Naive thymus-derived CD4-positive, alpha-beta T cell (primary cell): ENCODE measurements around the gene KRTCAP2. TPM values are rescaled to one million over a fixed set of nuclear protein-coding genes. Genes with fewer than 3 reads are reported as not detected.
A peak's percentile ranks its signal among the peaks of the same experiment; 100 is the strongest.

Experiments used
- ATAC-seq: fragments of 150-1000 bp; cut with Tn5 transposase; 2 replicates; pipeline ENCODE4 v1.10.0; 2021; ENCODE audit warnings: mild to moderate bottlenecking, moderate library complexity
- CTCF ChIA-PET: fragments of 350-600 bp; sonication (Branson Sonifier 250); formaldehyde crosslinking; loops from one replicate; lab custom pipeline; 2021; ENCODE audit warnings: antibody characterized with exemption; lab: Charles Lee
- POLR2A ChIA-PET: fragments of 350-600 bp; sonication (Branson Sonifier 250); formaldehyde crosslinking; loops from one replicate; lab custom pipeline; 2021; ENCODE audit warnings: antibody characterized with exemption, inconsistent platforms; lab: Charles Lee
- DNase-seq, 9 donors: peaks; one replicate each; pipeline versions ENCODE4 v3.0.0 to v3.0.0-alpha.2; 2020 to 2022; ENCODE audit warnings: mixed read lengths in 1 of 9
- H3K27ac ChIP-seq: one replicate; pipeline ENCODE4 v1.7.0; 2013; ENCODE audit warnings: mild to moderate bottlenecking, low read depth, low read length, moderate library complexity
- H3K27me3 ChIP-seq, 2 donors: one replicate each; pipeline ENCODE4 v1.7.0; 2013; ENCODE audit warnings: low read length in 2 of 2, mild to moderate bottlenecking in 2 of 2, moderate library complexity in 2 of 2; ENCODE audit not compliant: control insufficient read depth in 2 of 2, insufficient read depth in 2 of 2
- H3K36me3 ChIP-seq, 3 experiments: 1 replicate in 2 of 3; 2 replicates in 1 of 3; pipeline ENCODE4 v1.7.0; 2013; ENCODE audit warnings: low read length in 3 of 3, mild to moderate bottlenecking in 3 of 3, moderate library complexity in 1 of 3; ENCODE audit not compliant: insufficient read depth in 3 of 3, control insufficient read depth in 2 of 3
- H3K4me1 ChIP-seq, 2 donors: one replicate each; pipeline ENCODE4 v1.7.0; 2013; ENCODE audit warnings: low read length in 2 of 2, mild to moderate bottlenecking in 2 of 2, moderate library complexity in 1 of 2; ENCODE audit not compliant: control insufficient read depth in 2 of 2, insufficient read depth in 2 of 2
- H3K4me3 ChIP-seq: 2 replicates; pipeline ENCODE4 v1.7.0; 2013; ENCODE audit warnings: mild to moderate bottlenecking, low read length
- H3K9me3 ChIP-seq, 3 experiments: 1 replicate in 2 of 3; 2 replicates in 1 of 3; pipeline ENCODE4 v1.7.0; 2013; ENCODE audit warnings: low read length in 3 of 3; ENCODE audit not compliant: control insufficient read depth in 2 of 3
- H3K27ac Mint-ChIP-seq, 9 donors: one replicate each; pipeline ENCODE4 v1.8.0; 2020 to 2022; ENCODE audit warnings: mixed read lengths in 9 of 9, mild to moderate bottlenecking in 8 of 9, moderate library complexity in 5 of 9, inconsistent platforms in 2 of 9
- H3K27me3 Mint-ChIP-seq, 5 donors: one replicate each; pipeline ENCODE4 v1.8.0; 2021 to 2022; ENCODE audit warnings: mixed read lengths in 5 of 5, mild to moderate bottlenecking in 1 of 5
- H3K36me3 Mint-ChIP-seq, 5 donors: one replicate each; pipeline ENCODE4 v1.8.0; 2020 to 2022; ENCODE audit warnings: mixed read lengths in 5 of 5, mild to moderate bottlenecking in 3 of 5, inconsistent platforms in 1 of 5
- H3K4me1 Mint-ChIP-seq, 7 donors: one replicate each; pipeline ENCODE4 v1.8.0; 2020 to 2022; ENCODE audit warnings: mixed read lengths in 7 of 7, mild to moderate bottlenecking in 3 of 7, inconsistent platforms in 1 of 7
- H3K4me3 Mint-ChIP-seq, 10 donors: one replicate each; pipeline ENCODE4 v1.8.0; 2020 to 2022; ENCODE audit warnings: mild to moderate bottlenecking in 10 of 10, mixed read lengths in 10 of 10, moderate library complexity in 6 of 10, inconsistent platforms in 2 of 10
- H3K9me3 Mint-ChIP-seq, 11 donors: one replicate each; pipeline ENCODE4 v1.8.0; 2020 to 2022; ENCODE audit warnings: mixed read lengths in 11 of 11, mild to moderate bottlenecking in 4 of 11, inconsistent platforms in 1 of 11, moderate library complexity in 1 of 11
- intact Hi-C, 2 donors: fragments of 100-400 bp; cut with micrococcal nuclease; formaldehyde crosslinking; loops; one replicate each; pipeline ENCODE4 v1.15.1; 2023
- polyA plus RNA-seq, 2 donors: library from polyadenylated mRNA; unstranded; fragments of 300-500 nt; fragmentation: Illumina TruSeq; gene quantifications; one replicate each; pipeline ENCODE4 v1.2.3, GENCODE V29; 2021
- total RNA-seq, 6 experiments: library from RNA in 5 of 6; stranded (reverse) in 5 of 6; gene quantifications; 1 replicate in 5 of 6; 2 replicates in 1 of 6; pipeline ENCODE4 v1.2.3 and lab custom pipeline; 2021 to 2026

The KRTCAP2 gene
- total and polyA plus RNA-seq, 7 experiments from 2014 or later = 97.4 to 469 (median 159) TPM

DNA sequence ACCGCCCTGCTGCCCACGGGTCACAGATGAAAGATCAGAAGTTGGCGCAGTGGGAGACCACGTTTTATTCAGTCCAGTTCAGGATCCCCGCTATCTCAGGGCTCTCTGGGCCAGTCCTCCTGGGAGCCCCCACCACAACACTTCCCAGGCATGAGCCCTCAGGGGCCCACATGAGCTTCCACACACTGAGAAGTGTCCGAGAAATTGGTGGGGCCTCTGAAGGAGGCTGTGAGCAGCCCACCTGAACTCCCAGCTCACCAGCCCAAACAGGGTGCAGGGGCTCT lies 12.6 kb upstream of the KRTCAP2 start:
- Mint-ChIP-seq H3K4me1 (peaks cover 0 to 13% (median 7%) of the 10 kb centered on the region in 7 donors), H3K27ac (peak overlapping the region in 1 of 9 donors; percentile 43), H3K9me3 (peaks cover 0 to 3% (median 0%) of the 10 kb centered on the region in 11 donors), H3K4me3 (no peak overlapping the region), H3K36me3 (peaks cover 0 to 10% (median 0%) of the 10 kb centered on the region in 5 donors), H3K27me3 (no peaks in the 10 kb centered on the region)
- Histone ChIP-seq H3K4me1 (no peaks in the 10 kb centered on the region), H3K27me3 (no peaks in the 10 kb centered on the region), H3K27ac (no peak overlapping the region), H3K4me3 (no peak overlapping the region), H3K36me3 (no peaks in the 10 kb centered on the region), H3K9me3 (no peaks in the 10 kb centered on the region)
- POLR2A ChIA-PET = interaction anchor here (0.6 to 0.8 kb wide), 2 partner anchors 38 to 57 kb away, joined by 3 read pairs; no protein-coding TSS in a partner anchor
- no peak for ATAC-seq
- intact Hi-C loops = no loop called here
- no peak for DNase-seq
- CTCF ChIA-PET = interaction anchor here (1.0 kb wide), 1 partner anchor 41 kb away, joined by 3 read pairs; no protein-coding TSS in a partner anchor

DNA sequence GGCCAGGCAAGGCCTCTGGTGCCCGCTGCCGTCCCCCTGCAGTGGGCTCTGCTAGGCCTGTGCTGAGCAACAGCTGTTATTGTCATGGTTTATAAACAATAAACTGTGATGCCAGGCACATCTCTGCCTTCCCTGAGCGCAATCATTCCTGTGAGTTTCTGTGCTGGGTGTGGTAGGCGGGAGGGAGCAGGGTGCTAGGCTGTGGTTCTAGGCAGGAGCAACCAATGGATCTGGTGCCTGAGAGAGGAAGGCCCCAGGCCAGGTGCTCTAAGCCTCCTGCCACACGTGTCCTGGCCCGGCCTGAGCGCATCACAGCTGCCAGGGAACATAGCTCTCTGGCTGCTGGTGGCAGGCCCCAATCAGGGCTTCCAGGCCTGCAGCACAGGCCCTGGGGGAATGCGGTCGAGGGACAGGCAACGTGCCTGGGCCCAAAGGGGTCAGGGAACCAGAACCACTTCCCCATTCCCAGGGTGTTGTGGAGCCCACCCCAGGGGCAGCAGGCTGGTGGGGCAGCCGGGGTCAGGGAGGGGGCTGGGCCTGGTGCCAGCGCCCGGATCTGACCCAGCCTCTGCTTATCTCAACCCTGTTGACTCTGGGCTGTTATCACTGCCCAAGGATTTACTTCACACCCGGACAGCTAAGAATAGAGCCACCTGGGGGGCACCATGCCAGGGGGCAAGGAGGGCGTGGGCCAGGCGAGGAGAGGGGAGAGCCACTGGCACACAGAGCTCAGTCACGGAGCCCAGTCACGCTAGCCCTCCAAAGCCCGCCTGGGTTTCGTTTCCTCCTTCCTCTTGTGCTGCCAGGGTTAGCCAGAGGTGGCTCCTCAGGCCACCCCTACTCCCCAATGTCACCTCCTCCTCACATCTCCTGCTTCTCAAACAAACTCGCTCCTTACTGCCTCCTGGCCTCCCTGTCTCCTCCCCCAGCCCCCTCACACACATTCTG lies 12.0 kb upstream of the KRTCAP2 start:
- peak; percentile 87 for ATAC-seq

DNA sequence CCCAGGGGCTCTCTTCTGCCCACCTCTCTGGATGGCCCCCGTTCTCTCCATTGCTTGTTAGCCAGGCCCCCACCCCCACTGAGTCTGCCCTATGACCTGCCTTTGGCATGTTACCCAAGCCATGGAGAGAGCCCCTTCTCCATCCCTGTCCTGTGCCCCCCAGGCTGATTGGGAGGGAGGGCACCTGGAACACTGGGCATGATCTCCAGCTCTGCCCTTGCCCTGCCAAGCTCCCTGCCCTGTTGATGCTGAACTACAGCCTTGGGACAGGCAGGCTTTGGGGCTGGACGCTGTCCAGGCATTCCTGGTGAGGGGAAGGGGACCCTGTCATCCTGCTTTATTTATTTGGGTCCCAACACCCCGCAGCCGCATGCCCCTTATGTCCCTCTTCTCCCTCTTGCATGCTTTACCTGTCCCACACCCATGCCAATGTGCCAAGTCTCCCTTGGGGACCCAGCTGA lies 11.3 kb upstream of the KRTCAP2 start:
- peaks cover 0 to 7% (median 0%) of the 10 kb centered on the region in 3 experiments for H3K36me3 ChIP-seq
- no peak overlapping the region for H3K4me3 Mint-ChIP-seq
- no peak for DNase-seq
- no peaks in the 10 kb centered on the region for H3K27me3 Mint-ChIP-seq
- H3K27me3 ChIP-seq = no peaks in the 10 kb centered on the region
- peaks cover 0 to 13% (median 7%) of the 10 kb centered on the region in 7 donors for H3K4me1 Mint-ChIP-seq
- ChIA-PET CTCF (interaction anchor here (1.0 kb wide), 1 partner anchor 9 kb away, joined by 3 read pairs; no protein-coding TSS in a partner anchor), POLR2A (interaction anchor here (1.0 kb wide), 1 partner anchor 9 kb away, joined by 3 read pairs; no protein-coding TSS in a partner anchor)
- no peak overlapping the region for H3K27ac ChIP-seq
- H3K36me3 Mint-ChIP-seq = peaks cover 0 to 10% (median 0%) of the 10 kb centered on the region in 5 donors
- intact Hi-C loops = loop anchor here in 1 of 2 donors (1.0 kb wide), 1 partner anchor 9 kb away; no protein-coding TSS in a partner anchor
- H3K27ac Mint-ChIP-seq = no peak overlapping the region
- ATAC-seq = no peak
- H3K9me3 ChIP-seq = no peaks in the 10 kb centered on the region
- no peak overlapping the region for H3K4me3 ChIP-seq
- H3K9me3 Mint-ChIP-seq = peaks cover 0 to 3% (median 0%) of the 10 kb centered on the region in 11 donors
- H3K4me1 ChIP-seq = no peaks in the 10 kb centered on the region

More for the DNA sequence above, 12.0 kb upstream of the KRTCAP2 start:
- Histone ChIP-seq H3K36me3 (peaks cover 0 to under 1% (median 0%) of the 10 kb centered on the region in 3 experiments), H3K9me3 (no peaks in the 10 kb centered on the region), H3K4me3 (no peak overlapping the region), H3K4me1 (no peaks in the 10 kb centered on the region), H3K27ac (no peak overlapping the region), H3K27me3 (no peaks in the 10 kb centered on the region)
- intact Hi-C loops = loop anchor here in 1 of 2 donors (1.0 kb wide), 1 partner anchor 8 kb away; no protein-coding TSS in a partner anchor
- Mint-ChIP-seq H3K4me1 (peaks cover 0 to 13% (median 7%) of the 10 kb centered on the region in 7 donors), H3K36me3 (peaks cover 0 to 10% (median 0%) of the 10 kb centered on the region in 5 donors), H3K9me3 (peaks cover 0 to 3% (median 0%) of the 10 kb centered on the region in 11 donors), H3K27me3 (no peaks in the 10 kb centered on the region), H3K27ac (peak overlapping the region in 1 of 9 donors; percentile 43), H3K4me3 (no peak overlapping the region)
- ChIA-PET POLR2A (interaction anchor here (1.0 kb wide), 1 partner anchor 8 kb away, joined by 3 read pairs; no protein-coding TSS in a partner anchor), CTCF (interaction anchor here (1.0 kb wide), 1 partner anchor 42 kb away, joined by 3 read pairs; no protein-coding TSS in a partner anchor)
- no peak for DNase-seq

DNA sequence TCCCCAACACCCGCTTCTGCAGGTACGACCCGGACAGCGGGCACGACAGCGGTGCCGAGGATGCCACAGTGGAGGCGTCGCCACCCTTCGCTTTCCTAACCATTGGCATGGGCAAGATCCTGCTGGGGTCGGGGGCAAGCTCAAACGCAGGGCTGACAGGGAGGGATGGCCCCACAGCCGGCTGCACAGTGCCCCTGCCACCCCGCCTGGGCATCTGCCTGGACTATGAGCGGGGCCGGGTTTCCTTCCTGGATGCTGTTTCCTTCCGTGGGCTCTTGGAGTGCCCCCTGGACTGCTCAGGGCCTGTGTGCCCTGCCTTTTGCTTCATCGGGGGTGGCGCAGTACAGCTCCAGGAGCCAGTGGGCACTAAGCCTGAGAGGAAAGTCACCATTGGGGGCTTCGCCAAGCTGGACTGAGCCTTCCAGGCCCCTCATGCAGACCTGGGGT lies 10.7 kb upstream of the KRTCAP2 start:
- no peaks in the 10 kb centered on the region for H3K27me3 Mint-ChIP-seq
- DNase-seq (no peak), ATAC-seq (no peak)
- peaks cover 0 to 3% (median 0%) of the 10 kb centered on the region in 11 donors for H3K9me3 Mint-ChIP-seq
- H3K36me3 Mint-ChIP-seq = peaks cover 0 to 14% (median 0%) of the 10 kb centered on the region in 5 donors
- Histone ChIP-seq H3K4me1 (no peaks in the 10 kb centered on the region), H3K27me3 (no peaks in the 10 kb centered on the region), H3K36me3 (peaks cover 0 to 12% (median 0%) of the 10 kb centered on the region in 3 experiments), H3K27ac (no peak overlapping the region), H3K4me3 (no peak overlapping the region), H3K9me3 (no peaks in the 10 kb centered on the region)
- peaks cover 0 to 17% (median 7%) of the 10 kb centered on the region in 7 donors for H3K4me1 Mint-ChIP-seq
- ChIA-PET CTCF (interaction anchor here (0.5 to 1.0 kb wide), 2 partner anchors 8 to 960 kb away, joined by 3 read pairs; no protein-coding TSS in a partner anchor), POLR2A (interaction anchor here (0.6 to 1.0 kb wide), 2 partner anchors 10 to 283 kb away, joined by 3 to 4 read pairs; no protein-coding TSS in a partner anchor)
- H3K27ac Mint-ChIP-seq = no peak overlapping the region
- intact Hi-C loops = loop anchor here in 1 of 2 donors (1.0 kb wide), 1 partner anchor 10 kb away; no protein-coding TSS in a partner anchor
- no peak overlapping the region for H3K4me3 Mint-ChIP-seq

DNA sequence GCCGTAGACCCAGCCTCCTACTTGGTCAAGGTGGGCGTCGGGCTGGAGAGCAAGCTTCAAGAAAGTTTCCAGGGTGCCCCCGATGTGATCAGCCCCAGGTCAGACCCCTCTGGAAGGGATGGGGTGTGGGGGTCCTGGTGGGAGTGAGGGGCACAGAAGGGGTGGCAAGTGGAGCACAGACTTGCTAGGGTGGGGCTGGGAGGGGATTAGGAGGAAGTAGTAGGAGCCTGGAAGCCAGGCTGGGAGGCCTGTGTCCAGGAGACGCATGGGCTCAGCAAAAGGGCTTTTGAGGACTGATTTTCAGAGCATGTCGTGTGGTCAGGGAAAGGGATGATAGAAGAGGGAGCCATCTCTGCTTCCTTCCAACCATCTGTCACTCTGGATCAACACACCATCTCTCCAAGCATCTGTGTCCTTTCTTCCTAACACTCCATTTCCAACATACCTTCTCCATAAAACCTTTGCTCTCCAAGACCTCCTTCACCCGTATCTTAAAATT lies 9.0 kb upstream of the KRTCAP2 start:
- H3K36me3 ChIP-seq = peaks cover 0 to 25% (median 0%) of the 10 kb centered on the region in 3 experiments
- peaks cover 0 to under 1% of the 10 kb centered on the region in 2 donors for H3K4me1 ChIP-seq
- Mint-ChIP-seq H3K9me3 (peaks cover 0 to 1% (median 0%) of the 10 kb centered on the region in 11 donors), H3K27me3 (no peaks in the 10 kb centered on the region), H3K36me3 (peaks cover 0 to 17% (median 3%) of the 10 kb centered on the region in 5 donors), H3K4me3 (no peak overlapping the region), H3K27ac (no peak overlapping the region), H3K4me1 (peaks cover 0 to 15% (median 0%) of the 10 kb centered on the region in 7 donors)
- ChIA-PET CTCF (interaction anchor here (1.2 kb wide), 1 partner anchor 11 kb away, joined by 6 read pairs; no protein-coding TSS in a partner anchor), POLR2A (no interaction called here)
- intact Hi-C loops = no loop called here
- H3K4me3 ChIP-seq = no peak overlapping the region
- H3K9me3 ChIP-seq = no peaks in the 10 kb centered on the region
- no peak overlapping the region for H3K27ac ChIP-seq
- DNase-seq = no peak
- no peaks in the 10 kb centered on the region for H3K27me3 ChIP-seq
- ATAC-seq = no peak
